Peyer's patch (tissue), 4 donors: Measurements from ENCODE around the gene EFEMP1.

Experiments
- CTCF ChIP-seq, 6 experiments: fragments of 450-650 bp in 4 of 6; fragments of 200-600 bp in 2 of 6; sonication (generic) in 1 of 6; IDR thresholded peaks; one replicate each; pipeline ENCODE4 v1.5.1; 2017 to 2019; ENCODE audit warnings: antibody characterized with exemption in 6 of 6, mild to moderate bottlenecking in 3 of 6, moderate library complexity in 1 of 6
- POLR2A ChIP-seq, 2 donors: fragments of 450-650 bp; IDR thresholded peaks; one replicate each; pipeline ENCODE4 v1.5.1; 2017; ENCODE audit warnings: antibody characterized with exemption in 2 of 2, mild to moderate bottlenecking in 2 of 2, moderate library complexity in 2 of 2

DNA sequence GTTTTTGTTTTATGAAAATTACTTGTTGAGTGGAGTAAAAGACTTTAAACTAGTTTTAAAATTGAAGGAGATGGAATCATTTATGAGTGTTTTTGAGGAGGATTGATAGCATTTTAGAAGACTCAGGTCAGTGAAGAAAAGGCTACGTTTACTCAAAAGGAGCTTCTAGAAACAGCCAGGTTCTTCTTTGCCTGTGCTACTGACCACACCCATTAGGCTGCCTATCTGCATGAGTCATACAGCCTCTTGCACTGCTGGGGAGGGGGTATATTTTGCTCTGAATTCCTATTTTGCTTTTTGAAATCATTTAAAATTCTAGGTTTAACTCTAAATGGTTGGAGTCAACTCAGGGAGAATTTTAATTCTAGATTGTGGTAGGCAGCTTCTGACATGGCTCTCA lies 22.3 kb downstream of the EFEMP1 start:
- TF ChIP-seq CTCF (IDR thresholded peaks at IDR 0.05) (no peak), POLR2A (IDR thresholded peaks at IDR 0.05) (no peak)
